Left ventricle myocardium inferior (tissue), 1 donor: Measurements from ENCODE around the gene GPR146. TPM values are rescaled to one million over a fixed set of nuclear protein-coding genes. Genes with fewer than 3 reads are reported as not detected.

Source experiments
- DNase-seq: peaks from one replicate; pipeline ENCODE4 v3.0.0-alpha.2; 2020
- H3K27ac ChIP-seq: fragments of 200-600 bp; replicated peaks from 2 replicates; pipeline ENCODE4 v1.8.0; 2021
- H3K27me3 ChIP-seq: fragments of 200-600 bp; 2 replicates; pipeline ENCODE4 v1.8.0; 2021; ENCODE audit warnings: low read depth
- H3K36me3 ChIP-seq: fragments of 200-600 bp; 2 replicates; pipeline ENCODE4 v1.8.0; 2021
- H3K4me1 ChIP-seq: fragments of 200-600 bp; 2 replicates; pipeline ENCODE4 v1.8.0; 2021
- H3K4me3 ChIP-seq: fragments of 200-600 bp; 2 replicates; pipeline ENCODE4 v1.8.0; 2021; ENCODE audit warnings: mild to moderate bottlenecking, moderate library complexity
- H3K9me3 ChIP-seq: fragments of 200-600 bp; replicated peaks from 2 replicates; pipeline ENCODE4 v1.8.0; 2021
- intact Hi-C: fragments of 100-400 bp; cut with micrococcal nuclease; formaldehyde crosslinking; loops from one replicate; pipeline ENCODE4 v1.11.0; 2022
- long read RNA-seq: library from polyadenylated mRNA; unstranded; transcript quantifications from one replicate; pipeline ENCODE4 v2.0.0, GENCODE V29; 2021
- total RNA-seq: library from RNA; stranded (reverse); fragmentation: NEBNext Ultra II Directional; extraction: Animal tissue kit (Norgen Biotek cat#: 25700); gene quantifications from one replicate; pipeline ENCODE4 v1.2.1, GENCODE V29; 2021
- TF ChIP-seq, protein P1 (sequence below): fragments of 200-600 bp; IDR thresholded peaks from 2 replicates; pipeline ENCODE4 v1.8.0; 2021; ENCODE audit warnings: antibody characterized with exemption, mild to moderate bottlenecking, borderline replicate concordance
- donor health status: DM: no; HTN: yes; CAD: no; lungs with severe emphysema.

Gene GPR146
- total RNA-seq: 29.8 TPM
- long read RNA-seq, transcript GPR146-205 (2 exons, 534 nt): minor isoform, 11 of 103 reads
- long read RNA-seq, transcript GPR146-203 (2 exons, 1,053 nt): minor isoform, 7 of 103 reads
- long read RNA-seq, transcript GPR146-201 (2 exons, 1,969 nt): major isoform, 37 of 103 reads
- long read RNA-seq, partial matches to known transcripts: 2 of 103 reads
- long read RNA-seq, other reads (novel, unspliced or antisense): 45 of 103 reads

DNA sequence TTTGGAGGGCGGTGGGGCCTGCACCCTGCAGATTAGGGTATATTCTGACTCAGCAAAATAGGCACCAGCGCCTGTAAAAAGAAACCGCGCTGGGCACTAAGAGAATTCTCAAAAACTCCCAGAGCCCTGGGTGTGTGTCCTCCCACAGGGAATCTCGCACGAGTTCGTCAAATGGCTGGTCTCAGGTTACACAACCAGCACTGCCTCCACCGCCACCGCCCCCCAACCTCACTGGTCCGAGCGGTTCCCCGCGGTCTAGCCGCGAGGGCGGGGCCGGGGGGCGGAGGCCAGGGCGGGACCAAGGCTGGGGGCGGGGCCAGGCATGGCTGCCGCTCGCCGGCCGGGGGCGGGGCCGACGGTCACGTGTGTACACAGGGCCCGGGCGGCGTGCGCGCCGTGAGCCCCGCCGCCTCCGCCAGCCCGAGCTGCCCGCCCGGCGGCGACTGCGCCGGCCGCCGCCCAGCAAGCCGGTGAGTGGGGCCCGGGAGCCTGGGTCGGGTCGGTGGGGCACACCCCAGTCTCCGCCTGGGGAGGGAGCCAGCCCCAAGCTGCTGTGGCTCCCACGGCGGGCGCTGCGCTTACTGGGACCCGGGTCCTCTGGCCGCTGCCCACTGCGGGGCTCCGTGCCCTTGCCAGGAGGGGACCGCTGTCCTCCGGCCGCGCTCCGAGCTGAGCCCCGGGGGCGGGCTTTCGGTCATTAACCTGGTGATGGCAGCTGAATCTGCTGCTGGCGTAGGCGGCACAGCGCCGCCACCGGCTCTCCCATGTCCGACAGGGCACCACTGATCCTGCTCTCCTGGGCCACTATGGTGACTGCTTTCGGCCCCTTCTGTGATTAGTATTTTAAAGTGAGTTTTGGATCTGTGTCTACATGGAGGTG is at the start of gene GPR146:
Gene GPR146, plus strand, starts transcription at position 358 of the 880 bp plus-strand sequence. CDS start 12,970 bp downstream, outside the sequence.
- H3K9me3 ChIP-seq: no peaks in the 10 kb centered on the region

GRCh38 chr7:994592-995308 is 49.6 kb upstream of the GPR146 start:
- intact Hi-C loops: no loop called here
- H3K27ac ChIP-seq: no peak overlapping the region
- TF ChIP-seq, protein P1, sequence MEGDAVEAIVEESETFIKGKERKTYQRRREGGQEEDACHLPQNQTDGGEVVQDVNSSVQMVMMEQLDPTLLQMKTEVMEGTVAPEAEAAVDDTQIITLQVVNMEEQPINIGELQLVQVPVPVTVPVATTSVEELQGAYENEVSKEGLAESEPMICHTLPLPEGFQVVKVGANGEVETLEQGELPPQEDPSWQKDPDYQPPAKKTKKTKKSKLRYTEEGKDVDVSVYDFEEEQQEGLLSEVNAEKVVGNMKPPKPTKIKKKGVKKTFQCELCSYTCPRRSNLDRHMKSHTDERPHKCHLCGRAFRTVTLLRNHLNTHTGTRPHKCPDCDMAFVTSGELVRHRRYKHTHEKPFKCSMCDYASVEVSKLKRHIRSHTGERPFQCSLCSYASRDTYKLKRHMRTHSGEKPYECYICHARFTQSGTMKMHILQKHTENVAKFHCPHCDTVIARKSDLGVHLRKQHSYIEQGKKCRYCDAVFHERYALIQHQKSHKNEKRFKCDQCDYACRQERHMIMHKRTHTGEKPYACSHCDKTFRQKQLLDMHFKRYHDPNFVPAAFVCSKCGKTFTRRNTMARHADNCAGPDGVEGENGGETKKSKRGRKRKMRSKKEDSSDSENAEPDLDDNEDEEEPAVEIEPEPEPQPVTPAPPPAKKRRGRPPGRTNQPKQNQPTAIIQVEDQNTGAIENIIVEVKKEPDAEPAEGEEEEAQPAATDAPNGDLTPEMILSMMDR: no peak
- peaks cover 27% of the 10 kb centered on the region for H3K36me3 ChIP-seq
- no peaks in the 10 kb centered on the region for H3K9me3 ChIP-seq
- H3K27me3 ChIP-seq: no peaks in the 10 kb centered on the region
- no peak for DNase-seq
- H3K4me3 ChIP-seq: no peak overlapping the region
- peaks cover 20% of the 10 kb centered on the region for H3K4me1 ChIP-seq

More for the DNA sequence above, at the start of gene GPR146:
- intact Hi-C loops: no loop called here
- H3K4me1 ChIP-seq: peaks cover 81% of the 10 kb centered on the region
- peak; percentile 97 for DNase-seq
- no peaks in the 10 kb centered on the region for H3K27me3 ChIP-seq
- H3K36me3 ChIP-seq: no peaks in the 10 kb centered on the region
- H3K4me3 ChIP-seq: peak within 1 kb of the TSS; percentile 78
- TF ChIP-seq, protein P1: peak; percentile 72
- H3K27ac ChIP-seq: peak within 1 kb of the TSS; percentile 94

DNA sequence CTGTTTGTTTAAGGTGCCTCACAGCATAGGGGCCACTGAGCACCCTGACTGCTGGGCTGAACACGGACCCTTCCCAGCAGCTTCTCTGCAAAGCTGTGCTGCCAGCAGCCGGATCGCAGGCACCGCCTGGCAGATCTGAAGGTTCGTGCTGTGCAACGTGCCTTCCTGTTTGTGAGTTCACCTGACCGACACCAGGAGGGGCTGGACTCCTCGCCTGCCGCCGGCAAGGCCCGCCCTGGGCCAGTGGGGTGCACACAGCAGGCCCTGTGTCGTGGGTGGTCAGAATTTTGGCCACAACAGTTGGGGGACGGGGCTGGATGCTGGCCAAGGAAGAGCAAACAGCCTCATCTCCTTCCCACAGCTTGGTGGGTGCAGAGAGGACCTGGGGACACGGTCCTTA is 48.8 kb upstream of the GPR146 start:
- no peak for DNase-seq
- intact Hi-C loops: no loop called here
- TF ChIP-seq, protein P1: no peak
- H3K9me3 ChIP-seq: no peaks in the 10 kb centered on the region
- no peak overlapping the region for H3K27ac ChIP-seq
- no peak overlapping the region for H3K4me3 ChIP-seq
- no peaks in the 10 kb centered on the region for H3K27me3 ChIP-seq
- peaks cover 29% of the 10 kb centered on the region for H3K36me3 ChIP-seq
- H3K4me1 ChIP-seq: peaks cover 20% of the 10 kb centered on the region

DNA sequence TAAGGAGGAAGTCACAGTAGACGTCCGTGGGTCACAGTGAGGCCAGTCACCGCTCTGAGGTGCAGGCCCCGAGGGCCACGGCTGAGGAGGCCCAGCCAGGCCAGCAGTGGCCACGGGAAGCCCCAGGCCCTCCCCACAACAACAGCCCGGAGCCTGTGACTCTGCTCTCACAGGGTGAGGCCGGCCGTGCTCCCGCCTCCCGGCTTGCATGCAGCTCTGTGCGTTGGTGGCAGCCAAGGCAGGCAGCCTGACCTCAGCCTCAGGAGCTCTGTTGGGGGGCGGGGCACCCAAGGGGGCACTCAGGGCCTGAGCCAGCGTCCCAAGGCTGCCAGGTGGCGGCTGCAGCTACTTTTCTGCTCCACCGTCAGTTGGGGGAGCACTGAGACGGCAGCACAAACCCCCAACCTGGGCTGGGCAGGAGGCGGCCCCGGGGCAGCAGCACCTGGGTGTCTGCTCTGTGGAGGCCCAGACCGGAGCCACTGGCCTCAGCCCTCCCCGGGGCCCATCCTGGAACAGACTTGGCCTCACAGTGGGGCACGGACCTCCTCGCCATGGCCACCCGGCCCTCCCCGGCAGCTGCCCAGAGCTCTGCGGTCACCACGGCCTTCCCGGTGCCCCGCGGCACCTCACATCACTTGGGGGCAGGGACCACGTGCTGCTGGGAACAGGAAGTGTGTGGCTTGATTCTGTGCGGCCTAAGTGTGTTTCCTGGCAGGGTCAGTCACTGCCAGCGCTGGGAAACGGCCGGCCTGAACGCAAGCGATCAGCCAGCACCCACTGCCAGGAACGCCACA is 48.1 kb upstream of the GPR146 start:
- H3K27ac ChIP-seq: no peak overlapping the region
- TF ChIP-seq, protein P1: no peak
- H3K27me3 ChIP-seq: no peaks in the 10 kb centered on the region
- peaks cover 15% of the 10 kb centered on the region for H3K4me1 ChIP-seq
- H3K4me3 ChIP-seq: no peak overlapping the region
- no peaks in the 10 kb centered on the region for H3K9me3 ChIP-seq
- no peak for DNase-seq
- intact Hi-C loops: no loop called here
- peaks cover 29% of the 10 kb centered on the region for H3K36me3 ChIP-seq
